ENCODE results near the gene SECISBP2L.

GRCh38 chr15:49085696-49086459, 39.6 kb upstream of the SECISBP2L start:
- no peak for TF ChIP-seq CTCF (optimal IDR thresholded peaks at IDR 0.05 in 1 of 3, IDR thresholded peaks at IDR 0.05 in 1 of 3, conservative IDR thresholded peaks at IDR 0.05 in 1 of 3; ENCODE audit: extremely low read depth in 1 of 3, insufficient read depth in 2 of 3, low read length in 3 of 3)
- no peak for TF ChIP-seq EZH2 (IDR thresholded peaks at IDR 0.05; ENCODE audit: low read length)

All from keratinocyte (primary cell).